Neutrophil (primary cell): ENCODE results near the gene SLC9A9.

Experiments
- H3K27ac ChIP-seq: fragments of 200-600 bp; sonication (generic); 2 replicates; pipeline ENCODE4 v1.5.1; 2016; ENCODE audit warnings: mild to moderate bottlenecking, moderate library complexity
- H3K27me3 ChIP-seq: fragments of 200-600 bp; sonication (generic); 2 replicates; pipeline ENCODE4 v1.6.0; 2016; ENCODE audit warnings: mild to moderate bottlenecking
- H3K36me3 ChIP-seq: fragments of 200-600 bp; sonication (generic); 2 replicates; pipeline ENCODE4 v1.5.1; 2017
- H3K4me1 ChIP-seq, 2 experiments: fragments of 200-600 bp in 1 of 2; sonication (generic) in 1 of 2; 1 replicate in 1 of 2; 2 replicates in 1 of 2; pipeline versions ENCODE4 v1.5.1 to v1.6.1; 2013 to 2016; ENCODE audit warnings: low read depth in 1 of 2, low read length in 1 of 2, mild to moderate bottlenecking in 1 of 2, moderate library complexity in 1 of 2; ENCODE audit not compliant: control insufficient read depth in 1 of 2, insufficient read depth in 1 of 2
- H3K4me3 ChIP-seq, 2 experiments: fragments of 200-600 bp in 1 of 2; sonication (generic) in 1 of 2; 1 replicate in 1 of 2; 2 replicates in 1 of 2; pipeline ENCODE4 v1.5.1; 2013 to 2016; ENCODE audit warnings: low read depth in 1 of 2, low read length in 1 of 2, mild to moderate bottlenecking in 1 of 2, moderate library complexity in 1 of 2
- H3K9me3 ChIP-seq: fragments of 200-600 bp; sonication (generic); 2 replicates; pipeline ENCODE4 v1.5.1; 2016
- TF ChIP-seq, protein P1 (sequence below): fragments of 200-600 bp; sonication (generic); IDR thresholded peaks from 2 replicates; pipeline ENCODE4 v1.5.1; 2016; ENCODE audit warnings: antibody characterized with exemption

SLC9A9 gene

DNA sequence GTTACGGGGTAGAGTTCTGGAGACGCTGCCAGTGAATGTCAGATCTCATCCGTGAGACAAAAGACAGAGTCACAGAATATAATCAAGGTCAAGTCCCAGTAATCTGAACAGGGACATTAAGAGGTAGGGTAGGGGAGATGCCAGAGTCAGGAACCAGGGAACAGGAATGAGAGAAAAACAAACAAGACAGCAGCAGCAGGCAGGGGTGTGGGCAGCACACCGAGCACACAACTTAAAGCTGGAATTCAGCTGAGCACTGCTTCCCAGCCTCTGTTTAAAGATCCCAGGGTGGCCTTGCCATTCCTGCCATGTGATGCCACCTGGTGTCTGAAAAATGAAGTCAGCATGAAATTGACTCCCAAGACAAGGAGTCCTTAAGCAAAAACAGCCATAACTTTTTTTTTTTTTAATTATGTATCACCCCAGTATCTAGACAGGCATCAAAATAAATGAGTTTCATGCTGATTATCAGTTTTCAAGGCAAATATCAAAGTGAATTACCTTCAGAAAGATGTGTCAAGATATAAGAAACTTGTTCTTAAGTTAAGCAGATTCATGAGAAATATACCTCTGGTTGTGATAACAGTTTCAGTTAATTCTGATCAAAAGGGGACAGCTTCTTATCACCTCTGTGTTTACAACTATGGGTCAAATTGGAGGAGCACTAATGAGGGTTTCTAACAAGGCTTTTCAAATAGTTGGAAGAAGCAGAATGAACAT, 203.7 kb downstream of the SLC9A9 start:
- Histone ChIP-seq H3K27ac (no peak overlapping the region), H3K27me3 (no peaks in the 10 kb centered on the region), H3K9me3 (no peaks in the 10 kb centered on the region), H3K4me3 (no peak overlapping the region), H3K36me3 (no peaks in the 10 kb centered on the region), H3K4me1 (no peaks in the 10 kb centered on the region)
- TF ChIP-seq, protein P1, sequence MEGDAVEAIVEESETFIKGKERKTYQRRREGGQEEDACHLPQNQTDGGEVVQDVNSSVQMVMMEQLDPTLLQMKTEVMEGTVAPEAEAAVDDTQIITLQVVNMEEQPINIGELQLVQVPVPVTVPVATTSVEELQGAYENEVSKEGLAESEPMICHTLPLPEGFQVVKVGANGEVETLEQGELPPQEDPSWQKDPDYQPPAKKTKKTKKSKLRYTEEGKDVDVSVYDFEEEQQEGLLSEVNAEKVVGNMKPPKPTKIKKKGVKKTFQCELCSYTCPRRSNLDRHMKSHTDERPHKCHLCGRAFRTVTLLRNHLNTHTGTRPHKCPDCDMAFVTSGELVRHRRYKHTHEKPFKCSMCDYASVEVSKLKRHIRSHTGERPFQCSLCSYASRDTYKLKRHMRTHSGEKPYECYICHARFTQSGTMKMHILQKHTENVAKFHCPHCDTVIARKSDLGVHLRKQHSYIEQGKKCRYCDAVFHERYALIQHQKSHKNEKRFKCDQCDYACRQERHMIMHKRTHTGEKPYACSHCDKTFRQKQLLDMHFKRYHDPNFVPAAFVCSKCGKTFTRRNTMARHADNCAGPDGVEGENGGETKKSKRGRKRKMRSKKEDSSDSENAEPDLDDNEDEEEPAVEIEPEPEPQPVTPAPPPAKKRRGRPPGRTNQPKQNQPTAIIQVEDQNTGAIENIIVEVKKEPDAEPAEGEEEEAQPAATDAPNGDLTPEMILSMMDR = no peak

DNA sequence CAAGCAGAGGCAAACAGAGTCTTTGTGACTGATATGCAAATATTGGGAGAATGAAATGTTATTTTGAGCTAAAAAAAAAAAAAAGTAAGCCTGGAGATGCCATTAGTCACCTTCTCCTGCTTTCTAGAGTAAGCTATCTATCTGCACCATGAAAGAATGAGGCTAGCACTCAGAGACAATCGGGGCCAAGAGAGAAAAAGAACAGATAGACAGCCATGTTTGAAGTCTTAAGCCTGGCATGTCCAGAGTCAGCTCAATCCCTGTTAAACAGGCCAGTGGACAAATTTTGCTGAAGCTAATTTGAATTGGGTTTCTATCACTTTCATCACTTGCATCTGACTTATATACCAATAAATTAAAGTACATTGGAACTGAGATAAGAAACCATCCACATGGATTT, 204.4 kb downstream of the SLC9A9 start:
- Histone ChIP-seq H3K4me1 (no peaks in the 10 kb centered on the region), H3K9me3 (no peaks in the 10 kb centered on the region), H3K27ac (no peak overlapping the region), H3K4me3 (no peak overlapping the region), H3K27me3 (no peaks in the 10 kb centered on the region), H3K36me3 (no peaks in the 10 kb centered on the region)
- TF ChIP-seq, protein P1 = no peak

DNA sequence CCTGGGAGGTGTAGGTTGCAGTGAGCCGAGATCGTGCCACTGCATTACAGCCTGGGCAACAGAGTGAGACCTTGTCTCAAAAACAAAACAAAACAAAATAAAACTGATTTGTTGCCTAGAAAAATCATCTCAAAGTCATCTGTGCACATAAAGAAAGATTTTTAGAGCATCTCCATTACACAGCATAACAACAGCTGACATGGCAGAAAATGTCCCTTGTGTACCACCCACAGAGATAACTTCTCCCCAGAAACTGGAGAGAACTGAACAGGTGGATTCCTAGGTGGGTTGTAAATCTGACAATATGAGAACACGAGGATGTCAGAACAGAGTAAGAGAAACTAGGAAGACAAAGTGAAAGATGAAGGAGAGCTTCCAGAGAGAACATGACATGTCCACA, 207.5 kb downstream of the SLC9A9 start:
- Histone ChIP-seq H3K4me1 (no peaks in the 10 kb centered on the region), H3K27me3 (no peaks in the 10 kb centered on the region), H3K9me3 (no peaks in the 10 kb centered on the region), H3K4me3 (no peak overlapping the region), H3K27ac (no peak overlapping the region), H3K36me3 (no peaks in the 10 kb centered on the region)
- TF ChIP-seq, protein P1 = no peak

DNA sequence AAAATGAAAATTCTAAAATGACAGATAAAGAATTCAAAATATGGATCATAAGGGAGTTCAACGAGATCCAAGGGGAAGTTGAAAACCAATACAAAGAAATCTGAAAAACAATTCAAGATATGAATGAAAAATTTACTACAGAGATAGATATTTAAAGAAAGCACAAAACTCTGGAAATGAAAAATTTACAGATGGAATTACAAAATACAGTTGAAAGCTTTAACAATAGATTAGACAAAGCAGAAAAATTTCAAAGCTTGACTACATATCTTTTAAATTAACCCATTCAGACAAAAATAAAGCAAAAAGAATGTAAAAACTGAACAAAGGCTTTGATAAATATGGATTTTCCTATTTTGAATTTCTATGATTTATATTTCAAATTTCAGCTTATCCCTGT, 211.1 kb downstream of the SLC9A9 start:
- Histone ChIP-seq H3K4me3 (no peak overlapping the region), H3K27me3 (no peaks in the 10 kb centered on the region), H3K36me3 (no peaks in the 10 kb centered on the region), H3K27ac (no peak overlapping the region), H3K9me3 (no peaks in the 10 kb centered on the region), H3K4me1 (no peaks in the 10 kb centered on the region)
- TF ChIP-seq, protein P1 = no peak

DNA sequence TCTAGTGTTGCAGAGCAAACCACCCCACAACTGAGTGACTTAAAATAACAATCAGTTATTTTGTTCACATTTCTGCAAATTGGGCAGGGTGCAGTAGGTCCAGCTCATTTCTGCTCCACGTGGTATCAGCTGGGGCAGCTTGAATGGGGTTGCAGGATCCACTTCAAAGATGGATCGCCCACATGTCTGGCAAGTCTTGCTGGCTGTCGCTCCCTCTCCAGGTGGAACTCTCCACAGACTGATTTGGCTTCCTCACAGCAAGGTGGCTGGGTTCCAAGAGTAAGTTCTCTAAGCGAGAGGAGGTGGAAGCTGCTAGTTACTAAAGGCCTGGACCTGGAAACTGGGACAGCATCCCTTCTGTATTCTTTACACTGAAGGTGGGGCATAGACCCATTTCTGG, 213.3 kb downstream of the SLC9A9 start:
- Histone ChIP-seq H3K9me3 (no peaks in the 10 kb centered on the region), H3K4me1 (no peaks in the 10 kb centered on the region), H3K27me3 (no peaks in the 10 kb centered on the region), H3K36me3 (no peaks in the 10 kb centered on the region), H3K27ac (no peak overlapping the region), H3K4me3 (no peak overlapping the region)
- TF ChIP-seq, protein P1 = no peak
